Left ventricle myocardium superior (tissue), 1 donor: Measurements from ENCODE around the gene MAP3K12. TPM values are rescaled to one million over a fixed set of nuclear protein-coding genes. Genes with fewer than 3 reads are reported as not detected.
A peak's percentile ranks its signal among the peaks of the same experiment; 100 is the strongest.

Experiments
- ATAC-seq: fragments of 200-7000 bp; cut with Tn5 transposase; one replicate; pipeline ENCODE4 v1.9.1; 2020; ENCODE audit warnings: mild to moderate bottlenecking, moderate library complexity
- DNase-seq: peaks from one replicate; pipeline ENCODE4 v3.0.0-alpha.2; 2020
- intact Hi-C: fragments of 100-400 bp; cut with micrococcal nuclease; formaldehyde crosslinking; loops from one replicate; pipeline ENCODE4 v1.11.0; 2022
- total RNA-seq: library from RNA; stranded (reverse); fragmentation: NEBNext Ultra II Directional; extraction: Animal tissue kit (Norgen Biotek cat#: 25700); gene quantifications from one replicate; pipeline ENCODE4 v1.2.1, GENCODE V29; 2021
- donor health status: DM: no; HTN: yes; CAD: no; lungs with severe emphysema.

The MAP3K12 gene
- total RNA-seq, 1 donor from 2014 or later, result 4.2 TPM

GRCh38 chr12:53513712-53514410 lies 14.6 kb upstream of the MAP3K12 start:
- no peak for DNase-seq
- intact Hi-C loops, result no loop called here
- ATAC-seq, result no peak

DNA sequence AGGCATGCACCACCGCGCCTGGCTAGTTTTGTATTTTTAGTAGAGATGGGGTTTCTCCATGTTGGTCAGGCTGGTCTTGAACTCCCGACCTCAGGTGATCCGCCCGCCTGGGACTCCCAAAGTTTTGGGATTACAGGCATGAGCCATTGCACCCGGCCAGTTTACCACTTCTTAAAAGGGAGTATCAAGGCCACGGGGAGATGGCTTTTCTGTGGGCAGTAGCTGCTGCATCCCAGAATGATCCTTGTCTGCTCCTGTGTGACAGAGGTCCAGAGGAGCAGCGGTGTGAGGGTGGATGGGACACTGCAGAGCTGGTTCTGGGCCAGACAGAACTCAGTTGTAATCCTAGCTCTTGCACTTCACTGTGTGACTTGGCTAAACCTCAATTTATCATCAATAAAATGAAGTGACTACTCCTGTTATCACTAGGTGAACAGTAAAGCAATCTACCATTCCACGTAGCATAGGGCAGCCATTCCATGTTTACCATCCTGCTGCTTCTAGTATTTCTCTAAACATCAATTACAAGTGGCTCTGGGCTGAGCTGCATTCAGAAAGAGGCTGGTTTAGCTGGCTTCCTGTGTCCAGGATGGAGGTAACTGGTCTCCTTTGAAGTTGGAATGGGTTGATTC lies 11.0 kb upstream of the MAP3K12 start:
- DNase-seq (no peak), ATAC-seq (no peak)
- intact Hi-C loops, result no loop called here

DNA sequence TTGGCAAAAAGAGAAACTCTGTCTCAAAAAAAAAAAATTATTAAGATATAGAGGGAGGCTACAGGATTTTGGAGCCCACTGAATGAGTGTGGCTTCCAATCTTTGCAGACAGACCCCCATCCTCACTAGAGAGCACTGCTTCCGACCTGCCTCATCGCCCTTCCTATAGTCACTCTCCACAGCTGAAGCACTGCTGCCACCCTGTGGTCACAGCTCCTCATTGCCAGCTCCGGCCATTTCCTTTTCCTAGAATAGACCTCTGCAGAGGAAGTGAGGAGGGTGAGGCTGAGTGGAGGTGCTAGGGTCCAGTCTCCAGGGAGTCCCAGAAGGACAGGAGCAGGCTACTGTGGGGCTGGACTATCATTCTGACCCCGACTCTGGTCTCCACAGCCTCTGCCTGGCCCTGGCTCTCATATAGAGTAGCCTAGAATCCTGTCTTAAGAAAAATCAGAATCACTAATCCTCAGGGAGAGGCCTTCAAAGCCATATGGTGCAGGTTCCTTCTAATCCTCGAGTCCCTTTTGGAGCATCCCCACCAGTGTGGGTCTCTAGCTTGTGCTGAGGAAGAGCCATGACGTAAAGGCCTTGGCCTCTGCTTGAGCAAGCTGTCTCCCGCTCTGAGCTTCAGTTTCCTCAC lies 9.4 kb upstream of the MAP3K12 start:
- intact Hi-C loops, result no loop called here
- ATAC-seq (peak; percentile 84), DNase-seq (peak; percentile 87)

GRCh38 chr12:53507603-53507885 lies 8.3 kb upstream of the MAP3K12 start:
- intact Hi-C loops, result no loop called here
- no peak for ATAC-seq

DNA sequence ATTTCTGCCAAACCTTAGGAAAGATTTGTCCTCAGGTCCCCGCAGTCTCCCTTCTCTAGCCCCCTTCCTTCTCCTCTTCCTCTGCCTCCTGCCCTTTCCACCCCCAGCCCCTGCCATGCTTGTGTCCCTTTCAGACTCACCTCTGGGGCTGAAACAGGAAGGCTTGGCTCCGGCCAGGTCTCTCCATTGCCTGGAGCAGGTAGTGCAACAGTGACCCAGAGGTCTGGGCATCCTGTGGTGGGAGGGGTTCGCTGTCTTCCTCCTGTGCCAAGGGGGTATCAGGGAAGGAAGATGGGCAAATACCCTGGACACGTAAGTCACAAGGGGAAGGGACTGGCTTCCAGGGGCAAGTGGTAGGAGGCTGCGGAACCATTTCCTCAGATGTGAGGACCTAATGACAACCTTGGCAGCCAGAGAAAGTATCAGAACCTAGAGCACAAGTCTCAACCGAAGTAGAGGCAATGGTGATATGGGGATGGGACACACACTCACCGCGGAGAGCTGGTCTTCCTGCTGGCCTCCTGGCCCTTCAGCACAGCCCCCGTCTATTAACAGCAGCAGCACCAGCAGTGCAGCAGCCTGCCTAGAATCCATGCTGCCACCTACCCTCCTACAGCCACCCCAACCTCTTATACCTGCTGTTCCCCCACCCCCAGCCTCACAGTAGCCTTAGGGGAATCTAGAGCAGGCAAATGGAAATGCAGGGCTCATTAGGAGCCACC lies 7.8 kb upstream of the MAP3K12 start, which contains the start of gene NPFF:
Gene NPFF (minus strand): TSS at position 604 of the 722 bp plus-strand sequence. CDS start 10 bp downstream, at position 594.
- ATAC-seq (no peak), DNase-seq (no peak)
- intact Hi-C loops, result no loop called here

More at GRCh38 chr12:53507603-53507885, 8.3 kb upstream of the MAP3K12 start:
- no peak for DNase-seq

DNA sequence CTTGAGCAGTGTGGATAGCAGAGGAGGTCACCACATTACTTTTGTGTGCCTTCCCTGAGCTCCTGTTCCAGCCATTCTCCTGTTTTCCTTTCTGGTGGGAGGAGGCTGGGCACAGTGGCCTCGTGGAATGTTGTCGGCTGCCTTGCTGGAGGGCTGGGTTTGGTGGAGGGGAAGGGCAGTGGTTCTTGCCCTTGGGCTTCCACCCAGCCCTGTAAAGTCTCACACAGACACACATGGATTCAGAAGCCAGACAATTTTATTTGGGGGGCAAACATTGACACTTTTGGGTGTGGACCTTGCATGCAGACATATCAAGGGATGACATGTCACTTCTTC lies 7.2 kb upstream of the MAP3K12 start:
- ATAC-seq (no peak), DNase-seq (no peak)
- intact Hi-C loops, result no loop called here

- intact Hi-C loops, result no loop called here
- ATAC-seq (no peak), DNase-seq (no peak)
Observed at GRCh38 chr12:53505555-53506449, 6.5 kb upstream of the MAP3K12 start.

GRCh38 chr12:53505086-53505485 lies 5.8 kb upstream of the MAP3K12 start:
- no peak for DNase-seq
- ATAC-seq, result no peak
- intact Hi-C loops, result no loop called here

DNA sequence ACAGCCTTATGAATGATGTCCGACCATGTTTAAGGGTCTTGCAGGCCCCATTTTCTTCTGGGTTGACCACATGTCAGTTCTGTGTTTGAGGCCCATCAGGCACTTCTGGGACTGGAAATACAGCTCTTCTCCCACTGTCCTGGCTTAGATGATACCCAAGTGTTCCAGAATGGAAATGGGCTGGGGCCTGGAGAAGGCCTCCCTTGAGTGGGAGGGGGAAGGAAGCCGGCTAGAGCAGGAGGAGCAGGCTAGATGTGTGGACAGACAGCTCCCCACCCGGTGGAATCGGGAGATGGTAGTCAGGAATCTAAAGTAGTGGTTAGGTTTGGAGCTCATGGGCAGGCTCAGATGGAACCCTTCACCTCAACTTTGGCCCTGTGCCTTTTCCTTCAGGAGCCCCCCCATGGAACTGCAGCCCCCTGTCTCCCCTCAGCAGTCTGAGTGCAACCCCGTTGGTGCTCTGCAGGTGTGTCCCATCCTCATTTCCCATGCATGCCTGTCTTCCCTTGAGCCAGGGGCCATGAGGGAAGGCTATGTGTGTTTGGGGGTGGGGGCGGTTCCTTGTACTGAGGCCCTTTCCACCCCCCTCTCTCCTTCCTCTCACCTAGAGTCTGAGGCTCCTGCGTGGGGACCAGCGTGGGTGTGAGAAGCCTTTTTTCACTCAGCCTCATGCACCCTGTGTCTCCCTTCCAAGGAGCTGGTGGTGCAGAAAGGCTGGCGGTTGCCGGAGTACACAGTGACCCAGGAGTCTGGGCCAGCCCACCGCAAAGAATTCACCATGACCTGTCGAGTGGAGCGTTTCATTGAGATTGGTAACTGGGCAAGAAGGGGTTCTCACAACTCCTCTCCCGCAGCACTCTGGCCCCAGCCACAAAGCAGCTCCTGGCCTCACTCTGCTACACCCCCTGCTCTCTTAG lies 5.0 kb upstream of the MAP3K12 start:
- no peak for ATAC-seq
- intact Hi-C loops, result loop anchor here (5.0 kb wide), 1 partner anchor 182 kb away; the partner anchor contains the start of gene AAAS
- DNase-seq, result no peak

- DNase-seq, result no peak
- intact Hi-C loops, result loop anchor here (5.0 kb wide), 1 partner anchor 181 kb away; the partner anchor contains the start of gene AAAS
- ATAC-seq, result no peak
Observed at GRCh38 chr12:53502983-53503728, 3.9 kb upstream of the MAP3K12 start.

- ATAC-seq, result no peak
- no peak for DNase-seq
- intact Hi-C loops, result loop anchor here (5.0 kb wide), 1 partner anchor 180 kb away; the partner anchor contains the start of gene AAAS
Observed at GRCh38 chr12:53502331-53502730, 3.1 kb upstream of the MAP3K12 start.

DNA sequence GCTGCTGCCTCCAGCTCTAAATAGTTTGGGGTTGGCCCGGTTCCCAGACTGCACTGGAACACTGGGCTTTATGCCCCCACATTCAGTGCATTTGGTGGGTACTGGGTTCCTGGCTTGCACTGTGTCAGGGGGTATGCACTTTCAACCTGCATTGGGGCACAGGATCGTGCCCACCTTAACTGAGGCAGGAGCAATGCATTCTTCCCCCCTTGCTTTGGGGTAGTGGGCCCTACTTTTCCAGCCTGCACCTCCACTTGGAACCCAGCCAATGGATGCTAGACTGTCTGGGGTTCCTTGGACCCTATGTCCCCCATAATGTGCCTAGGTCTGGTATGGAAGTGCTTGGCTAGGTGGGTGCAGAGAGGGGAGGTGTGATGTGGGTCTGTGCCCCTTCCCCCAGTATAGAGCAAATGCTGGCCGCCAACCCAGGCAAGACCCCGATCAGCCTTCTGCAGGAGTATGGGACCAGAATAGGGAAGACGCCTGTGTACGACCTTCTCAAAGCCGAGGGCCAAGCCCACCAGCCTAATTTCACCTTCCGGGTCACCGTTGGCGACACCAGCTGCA lies 2.4 kb upstream of the MAP3K12 start:
- intact Hi-C loops, result loop anchor here (5.0 kb wide), 1 partner anchor 179 kb away; the partner anchor contains the start of gene AAAS
- ATAC-seq (no peak), DNase-seq (no peak)

DNA sequence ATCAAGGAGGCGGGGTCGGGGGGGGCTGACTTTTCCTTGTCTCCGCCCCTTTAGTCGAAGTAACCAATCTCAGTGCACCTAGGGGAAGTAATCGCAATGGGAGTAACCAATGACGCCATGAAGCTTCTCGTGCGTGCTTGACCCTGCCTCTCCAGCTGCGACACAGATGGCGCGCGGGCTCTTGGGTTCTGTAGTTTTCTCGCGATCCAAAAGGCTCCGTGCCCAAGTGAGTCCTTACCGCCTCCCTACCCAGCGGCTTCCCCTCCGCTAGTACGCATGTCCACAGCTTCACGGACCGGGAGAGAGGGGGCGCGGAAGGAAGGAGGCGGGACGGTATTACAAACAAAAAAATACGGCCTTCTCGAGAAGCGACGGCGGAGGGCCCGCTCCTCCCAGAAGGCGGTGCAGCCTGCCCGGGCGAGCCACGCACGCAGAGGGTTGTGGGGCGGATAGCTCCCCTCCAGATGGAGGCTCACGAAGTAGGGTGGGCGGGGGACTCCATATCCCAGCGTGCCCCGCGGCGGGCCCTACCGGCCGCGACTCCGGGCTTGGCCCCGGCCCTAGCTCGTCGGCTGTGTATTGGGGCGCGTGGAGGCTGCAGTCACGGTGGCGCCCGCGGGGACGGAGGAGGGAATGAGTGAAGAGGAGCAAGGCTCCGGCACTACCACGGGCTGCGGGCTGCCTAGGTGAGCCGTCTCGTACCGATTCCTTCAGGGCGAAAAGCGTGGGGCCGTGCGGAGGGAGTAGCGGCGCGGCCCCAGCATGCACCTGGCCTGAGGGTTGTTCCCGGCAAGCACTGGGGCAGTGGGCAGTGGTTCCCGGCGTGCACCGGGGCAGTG lies 1.7 kb upstream of the MAP3K12 start, which contains the start of gene TARBP2:
Gene TARBP2 (plus strand): TSS at position 508 of the 839 bp plus-strand sequence. CDS start 126 bp downstream, at position 634.
- DNase-seq (peak; percentile 97), ATAC-seq (peak; percentile 87)
- intact Hi-C loops, result loop anchor here (5.0 kb wide), 1 partner anchor 179 kb away; the partner anchor contains the start of gene AAAS

DNA sequence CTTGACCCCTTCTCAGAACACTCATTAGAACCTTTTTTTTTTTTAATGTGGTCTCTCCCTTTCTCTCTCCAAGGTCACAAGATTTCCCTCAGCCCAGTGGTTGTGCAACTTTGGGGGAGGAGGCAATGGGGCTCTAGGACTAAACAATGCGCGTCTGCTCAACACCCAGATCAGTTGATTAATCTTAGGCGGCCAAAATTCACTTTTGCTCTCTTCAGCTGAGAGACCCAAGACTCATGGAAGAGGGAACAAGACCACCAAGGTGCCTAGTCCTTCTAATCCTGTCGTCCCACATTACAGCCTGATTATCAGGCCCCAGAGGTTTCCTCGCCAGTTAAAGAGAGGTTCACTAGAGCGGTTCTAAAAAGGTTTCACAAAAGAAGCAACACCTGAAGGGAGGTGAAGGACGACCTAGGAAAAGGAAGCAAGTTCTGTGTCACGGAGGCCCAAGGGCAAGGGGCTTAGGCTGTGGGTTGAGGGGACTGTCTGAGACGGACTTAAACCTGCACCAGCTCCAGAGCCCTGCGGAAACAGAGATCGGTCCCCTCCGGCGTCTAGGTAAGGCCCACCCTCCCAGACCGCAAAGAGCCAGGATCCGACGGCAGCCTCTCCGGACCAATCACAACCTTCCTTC lies 1.0 kb upstream of the MAP3K12 start:
- intact Hi-C loops, result loop anchor here (5.0 kb wide), 1 partner anchor 178 kb away; the partner anchor contains the start of gene AAAS
- DNase-seq, result no peak
- ATAC-seq, result peak; percentile 4

- intact Hi-C loops, result no loop called here
- no peak for DNase-seq
- no peak for ATAC-seq
Observed at GRCh38 chr12:53498235-53498630, 1.0 kb downstream of the MAP3K12 start.
